Measurements from ENCODE around the gene DOCK4.

Gene DOCK4

DNA sequence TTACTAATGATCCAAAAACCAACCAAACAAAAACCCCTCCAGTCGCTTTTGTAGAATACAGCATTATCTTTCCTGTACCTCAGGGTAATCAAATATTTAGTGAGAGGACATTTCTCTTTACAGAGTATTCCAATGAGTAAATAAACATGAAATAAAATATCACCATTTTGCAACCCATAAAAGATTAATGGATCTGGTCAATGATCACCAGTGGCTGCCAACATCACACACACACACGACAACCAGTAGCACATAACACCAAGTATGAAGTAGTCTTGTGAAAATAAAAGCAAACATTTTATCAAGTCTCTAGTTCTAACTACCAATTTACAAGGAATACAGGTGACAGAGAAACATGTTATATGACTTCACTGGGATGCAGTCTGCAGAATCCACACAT is 455.3 kb downstream of the DOCK4 start:
- Histone ChIP-seq H4K20me1 (ENCODE audit: insufficient read depth) (no peaks in the 10 kb centered on the region), H3K36me3 (ENCODE audit: insufficient read depth) (no peaks in the 10 kb centered on the region), H2AFZ (ENCODE audit: low read depth) (no peak overlapping the region), H3K4me3 (IDR thresholded peaks at IDR 0.05; ENCODE audit: insufficient read depth, low read depth, low read length) (no peak overlapping the region), H3K9ac (no peak overlapping the region), H3K4me2 (no peak overlapping the region), H3K27ac (no peak overlapping the region), H3K27me3 (ENCODE audit: insufficient read depth, low read depth) (no peaks in the 10 kb centered on the region), H3K4me1 (ENCODE audit: low read depth, poor library complexity, severe bottlenecking) (no peaks in the 10 kb centered on the region), H3K79me2 (ENCODE audit: insufficient read depth, low read depth) (no peaks in the 10 kb centered on the region)
- TF ChIP-seq, protein P1, sequence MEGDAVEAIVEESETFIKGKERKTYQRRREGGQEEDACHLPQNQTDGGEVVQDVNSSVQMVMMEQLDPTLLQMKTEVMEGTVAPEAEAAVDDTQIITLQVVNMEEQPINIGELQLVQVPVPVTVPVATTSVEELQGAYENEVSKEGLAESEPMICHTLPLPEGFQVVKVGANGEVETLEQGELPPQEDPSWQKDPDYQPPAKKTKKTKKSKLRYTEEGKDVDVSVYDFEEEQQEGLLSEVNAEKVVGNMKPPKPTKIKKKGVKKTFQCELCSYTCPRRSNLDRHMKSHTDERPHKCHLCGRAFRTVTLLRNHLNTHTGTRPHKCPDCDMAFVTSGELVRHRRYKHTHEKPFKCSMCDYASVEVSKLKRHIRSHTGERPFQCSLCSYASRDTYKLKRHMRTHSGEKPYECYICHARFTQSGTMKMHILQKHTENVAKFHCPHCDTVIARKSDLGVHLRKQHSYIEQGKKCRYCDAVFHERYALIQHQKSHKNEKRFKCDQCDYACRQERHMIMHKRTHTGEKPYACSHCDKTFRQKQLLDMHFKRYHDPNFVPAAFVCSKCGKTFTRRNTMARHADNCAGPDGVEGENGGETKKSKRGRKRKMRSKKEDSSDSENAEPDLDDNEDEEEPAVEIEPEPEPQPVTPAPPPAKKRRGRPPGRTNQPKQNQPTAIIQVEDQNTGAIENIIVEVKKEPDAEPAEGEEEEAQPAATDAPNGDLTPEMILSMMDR (conservative IDR thresholded peaks at IDR 0.05; ENCODE audit: low read depth, low read length), result no peak

DNA sequence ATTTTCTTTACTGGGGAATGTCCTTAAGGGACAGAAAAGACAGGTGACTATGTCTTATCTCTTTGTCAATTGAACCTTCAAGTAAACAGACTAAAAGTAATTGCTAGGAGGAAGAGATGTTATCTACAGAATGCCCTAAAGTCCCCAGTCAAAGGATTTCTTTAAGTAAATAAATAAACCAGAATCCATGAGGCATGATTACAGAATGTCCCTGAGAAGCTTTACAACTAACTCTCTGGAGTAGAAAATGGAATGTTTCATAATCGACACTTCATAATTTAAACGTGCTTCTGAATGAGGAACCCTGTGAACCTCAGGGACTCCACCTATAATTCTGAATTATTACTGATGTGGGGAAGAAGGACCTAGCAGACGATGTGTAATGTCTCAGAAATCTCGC is 456.0 kb downstream of the DOCK4 start:
- TF ChIP-seq, protein P1 (conservative IDR thresholded peaks at IDR 0.05; ENCODE audit: low read depth, low read length), result no peak

DNA sequence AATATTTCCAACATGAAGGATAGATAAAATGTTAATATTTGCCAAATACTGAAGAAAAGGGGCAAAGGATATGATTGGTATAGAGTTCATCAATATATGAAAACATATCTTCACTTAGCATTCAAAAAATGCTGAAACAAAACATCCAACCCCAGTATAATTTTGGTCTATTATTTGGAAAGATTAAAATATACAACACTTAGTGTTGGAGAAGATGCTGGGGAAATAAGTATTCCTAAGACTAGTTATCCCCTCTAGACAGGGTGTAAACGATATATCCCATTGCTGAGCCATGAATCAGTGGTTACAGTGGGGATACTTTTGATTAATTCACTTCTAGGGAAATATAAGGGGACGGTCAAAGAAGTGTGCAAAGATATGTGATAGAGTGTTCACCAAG is 456.6 kb downstream of the DOCK4 start:
- no peaks in the 10 kb centered on the region for H3K4me1 ChIP-seq (ENCODE audit: low read depth, poor library complexity, severe bottlenecking)
- no peak overlapping the region for H3K4me3 ChIP-seq (IDR thresholded peaks at IDR 0.05; ENCODE audit: insufficient read depth, low read depth, low read length)
- H3K9ac ChIP-seq, result no peak overlapping the region
- TF ChIP-seq, protein P1 (conservative IDR thresholded peaks at IDR 0.05; ENCODE audit: low read depth, low read length), result no peak
- H3K27ac ChIP-seq, result no peak overlapping the region
- no peak overlapping the region for H2AFZ ChIP-seq (ENCODE audit: low read depth)
- H4K20me1 ChIP-seq (ENCODE audit: insufficient read depth), result no peaks in the 10 kb centered on the region
- no peaks in the 10 kb centered on the region for H3K27me3 ChIP-seq (ENCODE audit: insufficient read depth, low read depth)
- no peaks in the 10 kb centered on the region for H3K36me3 ChIP-seq (ENCODE audit: insufficient read depth)
- no peak overlapping the region for H3K4me2 ChIP-seq
- H3K79me2 ChIP-seq (ENCODE audit: insufficient read depth, low read depth), result no peaks in the 10 kb centered on the region

More for the DNA sequence above, 456.0 kb downstream of the DOCK4 start:
- no peak overlapping the region for H3K4me2 ChIP-seq
- H4K20me1 ChIP-seq (ENCODE audit: insufficient read depth), result no peaks in the 10 kb centered on the region
- no peaks in the 10 kb centered on the region for H3K27me3 ChIP-seq (ENCODE audit: insufficient read depth, low read depth)
- H2AFZ ChIP-seq (ENCODE audit: low read depth), result no peak overlapping the region
- no peak overlapping the region for H3K9ac ChIP-seq
- no peaks in the 10 kb centered on the region for H3K79me2 ChIP-seq (ENCODE audit: insufficient read depth, low read depth)
- H3K27ac ChIP-seq, result no peak overlapping the region
- H3K36me3 ChIP-seq (ENCODE audit: insufficient read depth), result no peaks in the 10 kb centered on the region
- no peaks in the 10 kb centered on the region for H3K4me1 ChIP-seq (ENCODE audit: low read depth, poor library complexity, severe bottlenecking)
- no peak overlapping the region for H3K4me3 ChIP-seq (IDR thresholded peaks at IDR 0.05; ENCODE audit: insufficient read depth, low read depth, low read length)

DNA sequence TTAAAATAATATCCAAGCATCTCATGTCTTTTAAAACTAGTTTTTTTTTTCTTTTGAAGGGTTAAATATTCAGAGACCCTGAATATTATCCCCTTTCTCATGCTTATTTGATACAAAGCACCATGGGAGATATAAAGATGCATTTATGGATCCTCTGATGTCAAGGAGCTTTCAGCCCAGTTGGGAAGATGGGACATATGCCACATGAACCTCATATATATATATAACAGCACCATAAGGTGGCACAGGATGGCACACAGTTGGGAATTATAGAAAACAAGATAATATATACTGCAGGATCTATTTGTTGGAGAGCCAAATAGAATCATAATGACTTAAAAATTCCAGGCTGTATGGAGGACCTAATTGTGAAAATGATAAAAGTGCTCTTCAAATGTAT is 458.5 kb downstream of the DOCK4 start:
- no peaks in the 10 kb centered on the region for H3K36me3 ChIP-seq (ENCODE audit: insufficient read depth)
- TF ChIP-seq, protein P1 (conservative IDR thresholded peaks at IDR 0.05; ENCODE audit: low read depth, low read length), result no peak
- H3K9ac ChIP-seq, result no peak overlapping the region
- no peak overlapping the region for H3K4me2 ChIP-seq
- H3K27me3 ChIP-seq (ENCODE audit: insufficient read depth, low read depth), result no peaks in the 10 kb centered on the region
- H3K4me1 ChIP-seq (ENCODE audit: low read depth, poor library complexity, severe bottlenecking), result no peaks in the 10 kb centered on the region
- no peak overlapping the region for H2AFZ ChIP-seq (ENCODE audit: low read depth)
- H4K20me1 ChIP-seq (ENCODE audit: insufficient read depth), result no peaks in the 10 kb centered on the region
- no peak overlapping the region for H3K4me3 ChIP-seq (IDR thresholded peaks at IDR 0.05; ENCODE audit: insufficient read depth, low read depth, low read length)
- no peak overlapping the region for H3K27ac ChIP-seq
- no peaks in the 10 kb centered on the region for H3K79me2 ChIP-seq (ENCODE audit: insufficient read depth, low read depth)

Data from KMS-11 (cell line).